K562 (cell line): ENCODE measurements around the gene MLIP. TPM values are rescaled to one million over a fixed set of nuclear protein-coding genes. Genes with fewer than 3 reads are reported as not detected.

Source experiments
- ATAC-seq: fragments of 200-7000 bp; cut with Tn5 transposase; 3 replicates; pipeline ENCODE4 v1.9.1; 2020; ENCODE audit warnings: moderate library complexity
- BruUV-seq: library from RNA; stranded (reverse); fragments of 400-500 nt; replicated peaks from 2 replicates; lab custom pipeline; 2021; lab: Mats Ljungman, UMichigan
- CTCF ChIA-PET: fragments of 300-600 bp; formaldehyde crosslinking; extraction: SDS; loops from one replicate; lab custom pipeline; 2021; ENCODE audit warnings: low intra/inter-chr PET ratio; lab: Yijun Ruan, JAX
- POLR2A ChIA-PET: fragments of 300-600, 350-650 bp; sonication (Branson Sonifier 250); formaldehyde crosslinking; extraction: SDS; loops from one replicate; lab custom pipeline; 2021; ENCODE audit warnings: antibody characterized with exemption, inconsistent platforms; lab: Yijun Ruan, JAX
- DNase-seq, 4 experiments: peaks; one replicate each; pipeline versions ENCODE4 v3.0.0 to v3.0.0-alpha.2; 2011 to 2018; ENCODE audit warnings: low spot score in 3 of 4, mixed read lengths in 3 of 4; ENCODE audit errors: extremely low read depth in 1 of 4
- FAIRE-seq: peaks from 2 replicates; lab custom pipeline; 2011; peaks lifted over from hg19 to GRCh38; lab: Jason Lieb, UNC
- H2AFZ ChIP-seq: 2 replicates; pipeline ENCODE4 v1.6.0; 2011; ENCODE audit warnings: low read depth, low read length, control low read depth, inconsistent platforms
- H3K27ac ChIP-seq: fragments of 200-600 bp; 3 replicates; pipeline ENCODE4 v1.8.0; 2011; ENCODE audit warnings: low read depth, mild to moderate bottlenecking, control low read depth, inconsistent platforms, low read length, moderate library complexity, mixed read lengths; ENCODE audit errors: extremely low read depth
- H3K27me3 ChIP-seq, 2 experiments: fragments of 300-600 bp in 1 of 2; 2 replicates in 1 of 2; 3 replicates in 1 of 2; pipeline versions ENCODE4 v1.6.0 to v1.8.0; 2011; ENCODE audit warnings: inconsistent platforms in 2 of 2, low read length in 2 of 2, mild to moderate bottlenecking in 1 of 2, mixed read lengths in 1 of 2, moderate library complexity in 1 of 2; ENCODE audit not compliant: control insufficient read depth in 2 of 2, insufficient read depth in 2 of 2
- H3K36me3 ChIP-seq: fragments of 300-600 bp; 3 replicates; pipeline ENCODE4 v1.8.0; 2011; ENCODE audit warnings: mild to moderate bottlenecking, low read length, inconsistent platforms; ENCODE audit not compliant: control insufficient read depth, insufficient read depth
- H3K4me1 ChIP-seq, 2 experiments: fragments of 200-600 bp in 1 of 2; replicated peaks in 1 of 2; 2 replicates in 1 of 2; 3 replicates in 1 of 2; pipeline versions ENCODE4 v1.5.1 to v1.8.0; 2011; ENCODE audit warnings: inconsistent platforms in 2 of 2, low read length in 2 of 2, mild to moderate bottlenecking in 1 of 2, mixed read lengths in 1 of 2, moderate library complexity in 1 of 2; ENCODE audit not compliant: control insufficient read depth in 2 of 2, insufficient read depth in 2 of 2
- H3K4me2 ChIP-seq: 2 replicates; pipeline ENCODE4 v1.6.1; 2011; ENCODE audit warnings: low read length, control low read depth, inconsistent platforms, mixed read lengths; ENCODE audit not compliant: insufficient read depth
- H3K4me3 ChIP-seq: fragments of 200-600 bp; sonication (generic), shearing (Covaris generic); 2 replicates; pipeline ENCODE4 v1.5.1; 2016; ENCODE audit warnings: control low read depth, inconsistent platforms
- H3K79me2 ChIP-seq: fragments of 200-600 bp; 3 replicates; pipeline ENCODE4 v1.8.0; 2011; ENCODE audit warnings: low read length, inconsistent platforms; ENCODE audit not compliant: control insufficient read depth, insufficient read depth
- H3K9ac ChIP-seq, 2 experiments: 2 replicates each; pipeline versions ENCODE4 v1.6.0 to v1.6.1; 2011; ENCODE audit warnings: low read depth in 2 of 2, low read length in 2 of 2, control low read depth in 1 of 2, inconsistent platforms in 1 of 2, mild to moderate bottlenecking in 1 of 2, mixed read lengths in 1 of 2; ENCODE audit not compliant: insufficient read depth in 1 of 2
- H3K9me1 ChIP-seq: one replicate; pipeline ENCODE4 v1.6.0; 2011; ENCODE audit warnings: inconsistent platforms, mild to moderate bottlenecking, low read length, moderate library complexity; ENCODE audit not compliant: control insufficient read depth, insufficient read depth
- H3K9me3 ChIP-seq: replicated peaks from 2 replicates; pipeline ENCODE4 v1.5.1; 2011; ENCODE audit warnings: low read depth, low read length, inconsistent platforms; ENCODE audit not compliant: control insufficient read depth, insufficient read depth
- H4K20me1 ChIP-seq: replicated peaks from 2 replicates; pipeline ENCODE4 v1.6.1; 2011; ENCODE audit warnings: low read length, inconsistent platforms, mixed read lengths; ENCODE audit not compliant: control insufficient read depth, insufficient read depth
- BHLHE40 ChIP-seq: IDR thresholded peaks from 2 replicates; pipeline ENCODE4 v1.6.1; 2011; ENCODE audit warnings: low read length, improper control_type of control experiment
- FOXP1 ChIP-seq: sonication (generic); formaldehyde crosslinking; IDR thresholded peaks from 2 replicates; pipeline ENCODE4 v1.8.0; 2022; ENCODE audit warnings: mild to moderate bottlenecking, missing genetic modification reagents
- JUNB ChIP-seq: fragments of 450-650 bp; formaldehyde crosslinking; conservative IDR thresholded peaks from 2 replicates; pipeline ENCODE4 v1.4.0; 2020; ENCODE audit warnings: mild to moderate bottlenecking
- KDM5B ChIP-seq: fragments of 200-600 bp; sonication (generic); IDR thresholded peaks from 2 replicates; pipeline ENCODE4 v1.6.1; 2012; ENCODE audit warnings: low read depth, mild to moderate bottlenecking, moderate library complexity, low read length, control low read depth, inconsistent platforms; ENCODE audit not compliant: insufficient replicate concordance
- MITF ChIP-seq: IDR thresholded peaks from 2 replicates; pipeline ENCODE4 v1.6.1; 2014; ENCODE audit warnings: antibody characterized with exemption
- MLX ChIP-seq, 2 experiments: fragments of 450-650 bp in 1 of 2; sonication (generic) in 1 of 2; formaldehyde crosslinking; conservative IDR thresholded peaks; 2 replicates each; pipeline versions ENCODE4 v1.4.0 to v1.8.1; 2020 to 2022; ENCODE audit warnings: mild to moderate bottlenecking in 1 of 2, missing genetic modification reagents in 1 of 2
- NR2C1 ChIP-seq, 2 experiments: fragments of 450-650 bp; IDR thresholded peaks; 2 replicates each; pipeline ENCODE4 v1.6.1; 2017; ENCODE audit warnings: mild to moderate bottlenecking in 2 of 2, antibody characterized with exemption in 1 of 2, inconsistent platforms in 1 of 2, missing compliant biosample characterization in 1 of 2, missing genetic modification characterization in 1 of 2
- ZNF436 ChIP-seq: fragments of 250-450, 450-650 bp; sonication (Bioruptor Pico); formaldehyde crosslinking; IDR thresholded peaks from 2 replicates; pipeline ENCODE4 v1.7.0; 2020; ENCODE audit warnings: mild to moderate bottlenecking
- ZNF695 ChIP-seq: fragments of 450-650 bp; formaldehyde crosslinking; IDR thresholded peaks from 2 replicates; pipeline ENCODE4 v1.4.0; 2020; ENCODE audit warnings: mild to moderate bottlenecking, moderate library complexity
- WGBS: fragments of 100-300 bp; shearing (Covaris generic); methylation state at CpG from one replicate; pipeline ENCODE4 v1.1.6; 2016; ENCODE audit warnings: low coverage, mixed read lengths; ENCODE audit not compliant: insufficient coverage; ENCODE audit errors: missing lambda C conversion rate; 5-methylcytosine and 5-hydroxymethylcytosine counted together
- in situ Hi-C: fragments of 300-500 bp; cut with MboI; formaldehyde crosslinking; loops from 4 replicates; pipeline ENCODE4 v1.15.0; 2018; ENCODE audit warnings: inconsistent platforms, mixed read lengths
- intact Hi-C: fragments of 100-400 bp; cut with micrococcal nuclease; formaldehyde crosslinking; loops from 2 replicates; pipeline ENCODE4 v1.14.2; 2022
- polyA plus RNA-seq, 8 experiments: library from polyadenylated mRNA; depleted of rRNA in 4 of 8; stranded (reverse) in 5 of 8; unstranded in 3 of 8; fragments of >200 nt; fragmentation: Nextera tagmentation in 2 of 8; fragmentation: Illumina TruSeq in 1 of 8; extraction: Ambion mirVana in 2 of 8; extraction: Trizol in 1 of 8; gene quantifications; 2 replicates each; pipeline versions ENCODE4 v1.2.1 to v1.2.3, GENCODE V29; 2011 to 2014; ENCODE audit warnings: inconsistent platforms in 1 of 8, missing spikeins in 1 of 8
- total RNA-seq, 7 experiments: library from RNA; depleted of rRNA in 6 of 7; stranded (reverse); fragments of >200 nt in 6 of 7; fragmentation: Illumina TruSeq in 2 of 7; extraction: Trizol in 2 of 7; gene quantifications; 2 replicates each; pipeline versions ENCODE4 v1.2.1 to v1.2.3, GENCODE V29; 2011 to 2021; ENCODE audit warnings: low replicate concordance in 1 of 7

MLIP gene
- total and polyA plus RNA-seq, 9 of the 15 experiments (the other 6 are each of a cell fraction or from before 2014, with no cell fraction given): not detected

- TF ChIP-seq MLX (CRISPR knock-in tag; conservative IDR thresholded peaks at IDR 0.05) (no peak), BHLHE40 (no peak), FOXP1 (CRISPR knock-in tag) (no peak), MITF (no peak), ZNF695 (CRISPR knock-in tag) (no peak)
Measured at GRCh38 chr6:54252496-54252895, 141.3 kb downstream of the MLIP start (continued).

- Histone ChIP-seq H3K36me3 (no peaks in the 10 kb centered on the region), H4K20me1 (no peaks in the 10 kb centered on the region), H3K79me2 (no peaks in the 10 kb centered on the region), H3K9ac (no peak overlapping the region), H3K27me3 (no peaks in the 10 kb centered on the region), H3K4me2 (no peak overlapping the region), H3K4me3 (no peak overlapping the region), H3K9me1 (no peaks in the 10 kb centered on the region), H3K4me1 (no peaks in the 10 kb centered on the region), H3K27ac (no peak overlapping the region), H3K9me3 (no peaks in the 10 kb centered on the region), H2AFZ (no peak overlapping the region)
- no peak for ATAC-seq
- no TSS peak for BruUV-seq
- no peak for FAIRE-seq
- WGBS: 2% methylated on average over 4 of the region's 4 CpGs
- no peak for DNase-seq
- in situ Hi-C loops: no loop called here
- intact Hi-C loops: no loop called here
- ChIA-PET CTCF (no interaction called here), POLR2A (no interaction called here)
- TF ChIP-seq JUNB (CRISPR knock-in tag) (no peak), NR2C1 (IDR thresholded peaks at IDR 0.05) (no peak), NR2C1 (tag; IDR thresholded peaks at IDR 0.05) (no peak), KDM5B (no peak), ZNF436 (no peak)
Measured at GRCh38 chr6:54252916-54253315, 141.7 kb downstream of the MLIP start.
